ENCODE measurements around the gene AFAP1L2.

The AFAP1L2 gene

DNA sequence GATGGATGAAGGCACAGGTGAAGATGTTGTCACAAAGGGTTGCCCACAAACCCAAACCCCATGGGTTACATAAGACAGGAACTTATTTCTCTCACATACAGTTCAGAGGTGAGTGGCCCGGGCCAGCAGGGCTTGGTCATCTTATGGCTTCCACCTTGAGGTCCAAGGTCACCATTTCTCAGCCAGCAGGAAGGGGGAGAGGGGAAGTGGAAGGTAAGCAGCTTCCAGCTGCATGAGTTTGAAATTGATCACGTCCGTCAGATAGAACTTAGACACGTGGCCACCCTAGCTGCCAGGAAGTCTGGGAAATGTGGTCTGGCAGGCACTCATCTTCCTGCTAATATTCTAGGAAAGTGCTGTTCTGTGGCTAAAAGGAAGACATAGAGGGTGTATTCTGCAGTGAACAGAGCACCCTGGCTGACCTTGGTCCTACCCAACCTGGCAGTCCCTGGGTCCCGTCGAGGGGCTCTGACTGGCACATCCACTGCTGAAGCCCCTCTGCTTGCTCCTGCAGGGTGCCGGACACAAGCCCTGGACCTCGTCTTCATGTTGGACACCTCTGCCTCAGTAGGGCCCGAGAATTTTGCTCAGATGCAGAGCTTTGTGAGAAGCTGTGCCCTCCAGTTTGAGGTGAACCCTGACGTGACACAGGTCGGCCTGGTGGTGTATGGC, 115.7 kb downstream of the AFAP1L2 start:
- DNase-seq (ENCODE audit: low spot score) = no peak

DNA sequence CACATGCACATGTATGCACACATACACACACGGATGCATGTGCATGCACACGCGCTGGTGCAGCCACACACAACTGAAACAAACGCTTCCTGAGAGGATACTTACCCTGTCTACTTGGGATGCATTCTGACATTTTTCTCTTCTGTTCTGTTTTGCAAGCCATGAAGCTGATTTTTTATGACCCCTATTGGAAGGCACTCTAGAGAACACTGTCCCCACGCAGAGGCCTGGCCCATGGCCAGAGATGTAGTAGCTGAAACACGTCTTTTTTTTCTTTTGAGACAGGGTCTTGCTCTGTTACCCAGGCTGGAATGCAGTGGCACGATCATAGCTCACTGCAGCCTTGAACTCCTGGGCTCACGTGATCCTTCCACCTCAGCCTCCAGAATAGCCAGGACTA, 117.4 kb downstream of the AFAP1L2 start:
- DNase-seq (ENCODE audit: low spot score) = no peak

DNA sequence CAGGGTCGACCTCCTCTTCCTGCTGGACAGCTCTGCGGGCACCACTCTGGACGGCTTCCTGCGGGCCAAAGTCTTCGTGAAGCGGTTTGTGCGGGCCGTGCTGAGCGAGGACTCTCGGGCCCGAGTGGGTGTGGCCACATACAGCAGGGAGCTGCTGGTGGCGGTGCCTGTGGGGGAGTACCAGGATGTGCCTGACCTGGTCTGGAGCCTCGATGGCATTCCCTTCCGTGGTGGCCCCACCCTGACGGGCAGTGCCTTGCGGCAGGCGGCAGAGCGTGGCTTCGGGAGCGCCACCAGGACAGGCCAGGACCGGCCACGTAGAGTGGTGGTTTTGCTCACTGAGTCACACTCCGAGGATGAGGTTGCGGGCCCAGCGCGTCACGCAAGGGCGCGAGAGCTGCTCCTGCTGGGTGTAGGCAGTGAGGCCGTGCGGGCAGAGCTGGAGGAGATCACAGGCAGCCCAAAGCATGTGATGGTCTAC, 118.3 kb downstream of the AFAP1L2 start:
- no peak for DNase-seq (ENCODE audit: low spot score)

DNA sequence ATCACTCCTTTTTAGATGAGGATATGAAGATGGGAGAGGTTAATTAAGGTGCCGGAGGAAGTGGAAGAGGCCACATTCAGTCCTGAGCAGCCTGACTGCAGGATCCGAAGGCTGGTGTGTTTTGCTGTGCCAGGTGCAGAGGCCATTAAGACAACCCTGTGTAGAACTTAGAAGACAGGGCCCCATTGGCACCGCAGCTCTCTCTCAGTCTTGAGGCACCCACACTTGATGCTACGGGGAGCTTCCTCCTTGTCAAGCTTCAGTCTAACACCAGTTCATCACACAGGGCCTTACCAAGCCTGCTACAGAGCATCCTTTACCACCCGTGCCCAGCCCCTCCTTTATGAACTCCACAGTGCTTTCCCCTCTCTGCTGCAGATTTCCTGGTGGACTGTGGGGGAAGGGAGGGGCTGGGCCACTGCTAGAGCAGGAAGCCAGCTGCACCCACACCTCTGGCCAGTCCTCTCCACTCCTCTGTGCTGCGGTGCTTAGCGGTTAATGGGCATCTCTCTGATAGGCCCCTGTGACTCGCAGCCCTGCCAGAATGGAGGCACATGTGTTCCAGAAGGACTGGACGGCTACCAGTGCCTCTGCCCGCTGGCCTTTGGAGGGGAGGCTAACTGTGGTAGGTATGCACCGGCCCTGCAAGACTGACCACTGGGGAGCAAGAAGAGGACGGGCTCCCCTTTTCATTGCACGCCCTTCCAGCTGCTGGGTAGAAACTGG, 119.8 kb downstream of the AFAP1L2 start:
- no peak for DNase-seq (ENCODE audit: low spot score)

DNA sequence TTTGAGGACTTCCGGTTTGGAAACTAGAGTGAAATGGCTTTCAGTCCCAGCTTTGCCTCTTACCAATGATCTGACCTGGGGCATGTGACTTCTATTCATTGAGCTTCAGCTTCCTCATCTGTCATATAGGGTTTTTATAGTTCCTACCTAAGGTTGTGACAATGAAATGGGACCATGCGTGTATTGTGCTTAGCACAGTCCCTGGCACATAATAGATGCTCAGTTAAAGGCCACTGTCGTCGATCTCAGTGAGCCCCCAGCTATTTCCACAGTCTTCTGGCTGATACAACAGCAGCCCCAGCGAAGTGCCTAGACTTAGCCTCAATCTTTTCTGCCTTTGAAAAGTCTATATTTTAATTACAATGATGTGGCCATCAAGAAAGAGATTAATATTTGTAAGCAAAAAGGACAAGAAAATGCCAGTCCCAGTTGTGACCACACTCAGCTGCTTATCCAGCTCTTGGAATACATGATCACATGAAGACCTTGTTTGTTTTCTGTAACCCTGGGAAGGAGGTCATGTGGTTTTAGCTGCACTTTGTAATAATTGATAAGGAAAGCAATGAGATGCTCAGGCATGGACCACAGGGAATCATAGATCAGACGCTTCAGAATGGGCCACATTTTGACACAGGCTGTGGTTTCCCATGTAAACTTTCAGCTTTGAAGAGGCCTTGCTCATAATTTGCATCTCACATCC, 120.6 kb downstream of the AFAP1L2 start:
- DNase-seq (ENCODE audit: low spot score) = no peak

DNA sequence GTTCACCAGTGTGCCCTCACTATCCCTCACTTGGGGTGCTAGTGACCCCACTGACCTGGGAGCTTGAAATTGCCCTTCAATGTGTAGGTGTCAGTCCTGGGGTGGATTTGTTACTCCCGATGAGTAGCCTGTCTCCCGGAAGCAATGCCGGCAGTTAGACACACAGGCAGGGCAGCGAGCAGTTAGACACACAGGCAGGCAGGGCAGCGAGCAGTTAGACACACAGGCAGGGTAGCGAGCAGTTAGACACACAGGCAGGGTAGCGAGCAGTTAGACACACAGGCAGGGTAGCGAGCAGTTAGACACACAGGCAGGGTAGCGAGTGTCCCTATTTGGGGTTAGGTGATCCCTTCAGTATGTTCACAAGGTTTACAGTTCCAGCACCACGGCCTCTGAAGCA, 121.2 kb downstream of the AFAP1L2 start:
- no peak for DNase-seq (ENCODE audit: low spot score)

DNA sequence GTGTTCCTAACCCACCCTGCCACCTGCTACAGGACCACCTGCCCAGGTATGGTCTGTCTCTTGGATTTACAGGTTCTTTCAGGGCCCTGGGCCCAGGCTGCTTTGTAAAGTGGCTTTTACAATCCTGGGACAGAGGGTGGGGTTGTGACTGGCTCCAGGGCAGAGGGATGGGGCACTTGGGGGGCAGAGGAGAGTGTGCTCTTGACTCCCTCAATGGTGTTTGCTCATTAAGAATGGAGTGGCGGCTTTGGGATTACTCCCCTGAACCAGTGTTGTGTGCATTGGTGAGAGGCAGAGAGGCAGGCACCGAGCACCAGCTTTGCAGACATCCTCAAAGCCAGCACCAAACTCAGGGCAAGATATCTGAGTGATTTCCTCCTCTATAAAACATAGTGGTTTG, 121.8 kb downstream of the AFAP1L2 start:
- no peak for DNase-seq (ENCODE audit: low spot score)

DNA sequence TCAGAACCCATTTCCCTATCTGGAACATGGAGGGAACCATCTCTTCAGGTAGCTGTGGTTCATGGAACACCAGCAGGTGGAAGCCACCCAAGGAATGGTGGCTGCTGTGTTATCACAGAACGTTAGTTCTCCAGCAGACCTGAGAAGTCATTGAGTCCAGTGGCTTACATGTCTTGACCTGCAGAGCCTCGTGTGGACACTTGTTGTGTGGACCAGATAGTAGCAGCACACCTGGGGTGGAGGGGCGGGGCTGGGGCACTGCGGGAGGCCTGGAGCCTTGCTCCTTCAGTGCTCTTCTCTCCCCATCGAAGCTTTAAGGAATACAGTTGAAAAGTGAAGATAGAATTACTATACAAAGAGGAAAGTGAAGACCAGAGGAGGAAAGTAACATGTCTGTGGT, 122.8 kb downstream of the AFAP1L2 start:
- no peak for DNase-seq (ENCODE audit: low spot score)

DNA sequence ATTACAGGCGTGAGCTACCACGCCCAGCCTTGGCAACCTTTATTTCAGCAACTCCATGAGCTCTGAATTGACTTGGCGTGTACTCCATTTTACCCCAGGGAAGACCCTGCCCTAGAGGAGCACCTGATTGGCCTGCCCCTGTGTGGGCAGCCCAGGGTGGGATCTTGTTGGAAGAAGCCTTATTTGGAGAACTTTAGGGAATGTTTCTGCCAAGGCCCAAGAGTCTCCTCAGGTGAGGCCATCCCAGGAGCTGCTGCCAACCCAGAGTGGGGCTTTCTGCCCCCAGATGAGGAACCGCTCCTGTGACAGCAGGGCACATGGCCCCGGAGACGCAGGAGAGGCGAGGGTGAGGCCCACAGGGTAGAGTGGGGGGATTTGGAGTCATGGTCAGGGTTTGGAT, 123.3 kb downstream of the AFAP1L2 start:
- no peak for DNase-seq (ENCODE audit: low spot score)

DNA sequence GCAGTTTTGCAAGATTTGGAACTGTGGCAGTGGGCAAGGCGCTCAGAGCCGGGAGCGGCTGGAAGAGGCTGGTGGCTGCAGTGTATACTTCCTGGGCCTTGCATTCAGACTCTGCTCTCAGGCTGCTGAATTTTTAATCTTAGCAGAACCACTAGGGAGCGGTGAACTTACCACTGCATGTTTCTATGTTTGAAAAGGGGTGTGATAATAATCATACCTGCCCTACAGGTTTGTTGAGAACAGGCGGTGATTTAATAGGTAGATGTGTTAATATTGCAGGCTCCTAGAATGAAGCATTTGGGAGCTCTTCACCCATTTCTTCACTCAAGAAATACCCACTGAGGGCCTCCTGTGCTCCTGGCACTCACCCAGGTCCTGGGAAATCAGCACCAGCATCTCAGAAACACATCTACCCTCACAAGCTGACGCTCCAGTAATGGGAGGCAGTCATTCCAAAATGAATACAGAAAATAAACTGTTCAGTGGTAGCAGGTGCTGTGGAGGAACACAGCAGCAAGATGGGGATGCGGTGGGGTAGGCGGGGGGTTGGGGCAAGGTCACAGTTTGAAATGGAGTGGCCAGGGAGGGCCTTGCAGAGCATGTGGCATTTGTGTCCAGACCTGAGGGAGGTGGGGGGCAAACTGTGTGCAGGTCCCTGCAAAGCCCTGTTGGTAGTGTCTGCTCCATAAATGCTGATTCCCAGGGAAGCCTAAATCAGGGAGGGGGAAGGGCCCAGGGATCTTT, 124.2 kb downstream of the AFAP1L2 start:
- no peak for DNase-seq (ENCODE audit: low spot score)

DNA sequence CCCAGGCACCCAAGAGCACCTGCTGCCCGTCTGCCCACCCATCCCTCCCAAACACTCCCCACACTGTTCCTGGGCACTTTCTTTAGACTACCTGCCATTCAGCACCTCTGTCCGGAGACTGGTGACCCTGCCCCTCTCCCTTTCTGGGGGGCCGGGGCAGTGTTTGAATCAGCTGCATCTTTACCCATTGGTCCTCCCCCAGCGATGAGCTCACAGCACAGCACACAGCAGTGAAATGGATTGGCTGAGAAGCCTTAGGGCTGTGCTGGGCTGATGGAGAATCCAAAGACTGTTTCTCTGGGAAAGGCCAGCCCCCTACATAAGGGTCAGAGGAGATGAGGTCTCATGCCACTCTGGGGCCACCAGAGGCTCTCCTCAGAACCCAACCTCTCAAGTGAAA, 125.0 kb downstream of the AFAP1L2 start:
- DNase-seq (ENCODE audit: low spot score) = no peak

DNA sequence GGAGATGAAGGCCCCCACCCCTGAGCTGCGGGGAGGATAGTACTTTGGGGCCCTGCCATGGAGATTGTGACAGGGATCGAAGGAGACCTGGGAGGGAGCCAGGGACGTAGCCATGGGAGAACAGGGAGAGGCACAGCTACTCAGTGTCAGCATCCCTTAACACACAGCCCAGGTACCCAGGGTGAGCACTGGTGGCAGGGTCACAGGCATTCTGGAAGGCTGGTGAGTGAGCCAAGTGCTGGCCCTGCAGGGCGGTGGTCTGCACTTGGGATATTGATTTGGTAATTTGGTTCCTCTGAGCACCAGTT, 125.5 kb downstream of the AFAP1L2 start:
- no peak for DNase-seq (ENCODE audit: low spot score)

DNA sequence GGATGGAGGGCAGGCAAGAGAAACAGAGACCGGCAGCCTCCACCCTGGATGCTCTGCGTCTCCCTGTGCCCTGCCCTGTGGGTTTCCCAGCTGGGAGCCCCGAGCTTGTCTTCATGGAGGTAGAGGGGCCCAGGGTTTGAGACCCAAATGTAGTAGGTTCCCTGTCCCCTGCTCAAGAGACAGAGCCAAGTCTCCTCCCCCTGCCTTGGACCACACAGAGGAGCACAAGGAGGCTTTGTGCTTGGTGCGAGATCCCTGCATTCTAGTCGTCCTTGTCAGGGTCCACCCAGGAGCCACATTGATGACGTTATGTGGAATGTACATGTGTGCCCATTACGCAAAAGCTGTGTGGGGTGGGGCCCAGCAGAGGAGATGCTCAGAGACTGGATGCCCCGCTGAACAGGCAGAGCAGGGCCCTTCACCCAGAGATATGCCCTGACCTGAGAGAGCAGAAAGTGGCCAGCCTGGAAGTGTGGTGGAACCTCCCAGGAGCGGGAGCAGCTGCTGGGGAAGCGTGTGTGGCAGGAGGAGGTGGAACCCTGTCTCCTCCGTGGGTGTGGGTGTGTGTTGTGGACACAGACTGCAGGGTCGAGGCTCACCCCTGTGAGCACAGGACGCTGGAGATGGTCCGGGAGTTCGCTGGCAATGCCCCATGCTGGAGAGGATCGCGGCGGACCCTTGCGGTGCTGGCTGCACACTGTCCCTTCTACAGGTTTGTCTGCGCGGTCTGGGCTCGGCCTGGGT, 126.0 kb downstream of the AFAP1L2 start:
- no peak for DNase-seq (ENCODE audit: low spot score)

DNA sequence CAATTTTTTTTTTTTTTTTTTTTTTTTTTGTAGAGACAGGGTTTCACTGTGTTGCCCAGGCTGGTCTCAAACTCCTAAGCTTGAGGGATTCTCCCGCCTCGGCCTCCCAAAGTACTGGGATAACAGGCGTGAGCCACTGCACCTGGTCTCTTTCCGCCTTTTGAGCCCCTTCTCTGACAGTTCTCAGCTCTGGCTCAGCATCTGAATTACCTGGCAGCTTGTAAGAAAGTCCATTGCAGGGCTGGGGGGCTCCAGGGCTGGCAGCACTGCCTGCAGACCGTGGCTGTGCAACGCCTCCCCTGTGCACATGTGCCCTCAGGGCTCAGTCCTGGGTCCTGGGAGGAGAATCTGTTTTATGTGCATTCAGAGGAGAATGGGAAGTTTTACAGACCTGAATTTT, 127.6 kb downstream of the AFAP1L2 start:
- DNase-seq (ENCODE audit: low spot score) = no peak

DNA sequence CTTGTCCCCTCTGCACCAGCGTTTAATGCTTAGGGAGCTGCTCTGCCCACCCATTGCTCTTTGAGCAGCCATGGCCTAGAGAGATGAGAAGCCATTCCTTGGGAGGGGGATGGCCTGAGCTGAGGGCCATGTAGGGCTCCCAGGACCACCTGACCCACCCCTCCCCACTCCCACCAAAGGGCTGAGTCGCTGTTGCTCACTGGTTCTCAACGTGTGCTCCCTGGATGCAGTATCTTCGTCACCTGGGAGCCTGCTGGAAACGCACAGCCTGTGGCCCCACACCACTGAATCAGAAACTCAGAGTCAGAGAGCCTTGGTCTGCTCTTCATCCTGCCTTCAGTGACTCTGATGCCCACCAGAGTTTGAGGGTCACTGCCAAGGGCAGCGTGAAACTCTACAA, 128.2 kb downstream of the AFAP1L2 start:
- no peak for DNase-seq (ENCODE audit: low spot score)

DNA sequence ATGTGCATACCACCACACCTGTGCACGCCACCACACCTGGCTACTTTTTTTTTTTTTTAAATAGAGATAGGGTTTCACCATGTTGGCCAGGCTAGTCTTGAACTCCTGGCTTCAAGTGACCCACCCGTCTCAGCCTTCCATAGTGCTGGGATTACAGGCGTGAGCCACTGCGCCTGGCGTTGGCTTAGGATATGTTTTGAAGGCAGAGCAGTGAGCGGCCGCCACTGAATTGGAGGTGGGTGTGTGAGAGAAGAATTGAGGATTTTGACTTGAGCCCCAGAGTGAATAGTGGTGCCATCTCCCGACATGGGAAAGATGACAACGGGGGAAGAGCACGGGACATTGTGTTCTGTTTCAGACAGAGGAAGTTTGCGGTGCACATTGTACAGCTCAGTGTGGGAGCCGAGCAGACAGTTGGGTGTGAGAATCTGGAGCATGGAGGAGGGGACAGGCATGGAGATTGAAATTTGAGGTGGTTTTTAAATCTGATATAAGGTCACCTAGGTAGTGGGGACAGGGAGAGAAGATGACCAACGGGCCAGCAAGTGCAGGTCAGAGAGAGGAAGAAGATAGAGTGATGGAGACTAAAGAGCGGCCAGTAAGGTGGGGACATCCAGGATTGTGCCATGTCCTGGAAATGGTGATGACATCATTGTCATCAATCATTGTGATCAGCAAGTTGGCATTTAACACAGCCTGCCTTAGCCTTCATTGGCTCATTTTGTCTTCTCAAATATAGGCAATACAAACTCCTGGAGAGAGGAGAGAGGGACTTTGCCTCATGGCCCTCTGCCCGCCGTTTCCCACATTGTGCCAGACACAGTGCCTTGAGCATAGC, 129.5 kb downstream of the AFAP1L2 start:
- DNase-seq (ENCODE audit: low spot score) = no peak

DNA sequence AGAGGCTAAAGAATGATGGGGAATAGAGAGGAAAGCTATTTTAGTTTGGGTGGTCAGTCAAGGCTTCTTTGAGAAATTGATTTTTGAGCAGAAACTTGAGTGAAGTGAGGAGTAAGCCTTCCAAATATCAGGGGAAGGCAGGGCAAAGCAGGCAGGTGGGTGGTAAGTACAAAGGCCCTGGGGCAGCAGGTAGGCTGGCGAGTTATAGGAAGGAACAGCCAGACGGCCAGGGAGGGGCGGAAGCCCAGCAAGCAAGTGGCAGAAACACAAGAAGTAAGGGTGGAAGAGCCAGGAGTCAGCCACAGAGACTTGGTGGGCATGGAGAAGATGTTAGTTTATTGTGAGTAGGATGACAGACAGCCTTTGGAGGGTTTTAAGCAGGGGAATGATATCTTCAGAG, 130.4 kb downstream of the AFAP1L2 start:
- no peak for DNase-seq (ENCODE audit: low spot score)

DNA sequence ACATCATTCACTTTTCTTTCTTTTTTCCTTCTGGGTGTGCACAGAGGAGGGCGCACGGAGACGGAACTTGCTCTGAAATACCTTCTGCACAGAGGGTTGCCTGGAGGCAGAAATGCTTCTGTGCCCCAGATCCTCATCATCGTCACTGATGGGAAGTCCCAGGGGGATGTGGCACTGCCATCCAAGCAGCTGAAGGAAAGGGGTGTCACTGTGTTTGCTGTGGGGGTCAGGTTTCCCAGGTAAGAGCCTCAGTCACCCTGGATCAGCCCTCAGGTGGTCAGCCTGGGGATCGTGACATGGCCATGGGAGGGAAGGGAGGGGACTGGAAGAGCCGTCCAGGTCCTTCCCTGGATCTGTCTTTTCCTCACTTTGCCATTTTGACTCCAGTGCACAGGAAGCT, 131.6 kb downstream of the AFAP1L2 start:
- DNase-seq (ENCODE audit: low spot score) = no peak

DNA sequence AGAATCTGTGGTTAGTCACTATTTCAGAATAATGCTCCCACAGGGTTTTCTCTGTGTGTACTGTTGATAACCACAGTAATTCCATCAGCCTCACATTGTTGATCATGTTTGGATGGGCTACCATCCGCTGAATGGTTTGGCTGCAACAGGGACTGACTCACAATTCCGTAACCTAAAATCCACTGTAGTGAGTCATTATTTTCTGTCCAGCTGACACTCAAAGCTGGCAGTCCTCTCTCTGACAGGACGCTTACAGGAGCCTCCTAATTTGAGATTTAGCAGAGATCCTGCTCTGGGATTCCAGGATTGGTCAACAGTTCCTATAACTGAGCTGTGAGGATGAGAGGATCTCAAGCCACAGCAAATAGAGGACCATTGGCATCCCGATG, 132.5 kb downstream of the AFAP1L2 start:
- DNase-seq (ENCODE audit: low spot score) = no peak

DNA sequence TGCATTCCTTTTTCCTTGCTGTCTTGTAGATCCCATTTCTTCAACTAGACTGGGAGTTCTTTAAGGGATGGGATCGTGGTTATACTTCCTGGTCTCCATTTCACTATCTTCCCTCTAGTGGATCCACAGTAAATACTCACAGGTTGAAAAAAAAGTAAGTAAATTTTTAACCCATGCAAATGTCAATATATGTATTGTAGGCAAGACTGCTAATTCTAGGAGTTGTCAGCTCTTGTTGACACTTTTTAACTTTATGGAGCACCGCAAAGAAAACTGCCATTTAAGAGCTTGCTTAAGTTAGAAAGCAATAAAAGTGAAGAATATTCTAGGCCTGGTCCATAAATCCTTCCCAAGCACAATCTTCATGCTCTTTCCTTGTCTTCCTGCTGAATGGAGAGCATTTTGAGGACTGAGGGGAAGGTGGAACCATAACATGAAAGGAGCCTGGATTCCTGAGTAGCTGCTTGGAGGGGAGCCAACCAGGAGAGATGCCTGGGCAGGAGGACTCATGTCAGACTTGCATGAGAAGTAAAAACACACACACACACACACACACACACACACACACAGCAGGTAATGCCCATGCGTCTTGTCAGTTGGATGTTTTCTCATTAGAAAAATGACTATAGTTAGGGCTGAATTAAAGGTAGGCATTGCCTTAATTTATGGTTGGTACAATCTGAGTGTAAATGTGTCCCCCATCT, 133.1 kb downstream of the AFAP1L2 start:
- DNase-seq (ENCODE audit: low spot score) = no peak

Data from cerebellar cortex (tissue), 1 donor.